HG03457 (cell line): Measurements from ENCODE around the gene UGCG.
"Not testable (repeated sequence)": the region's sequence is repeated elsewhere in the genome, so short reads cannot be mapped to it uniquely, and the experiment has no call there.

Experiments
- ATAC-seq: cut with Tn5 transposase; IDR thresholded peaks from one replicate; pipeline ENCODE4 v1.9.1; 2021; ENCODE audit warnings: moderate number of reproducible peaks; ENCODE audit not compliant: unreplicated experiment

Gene UGCG

DNA sequence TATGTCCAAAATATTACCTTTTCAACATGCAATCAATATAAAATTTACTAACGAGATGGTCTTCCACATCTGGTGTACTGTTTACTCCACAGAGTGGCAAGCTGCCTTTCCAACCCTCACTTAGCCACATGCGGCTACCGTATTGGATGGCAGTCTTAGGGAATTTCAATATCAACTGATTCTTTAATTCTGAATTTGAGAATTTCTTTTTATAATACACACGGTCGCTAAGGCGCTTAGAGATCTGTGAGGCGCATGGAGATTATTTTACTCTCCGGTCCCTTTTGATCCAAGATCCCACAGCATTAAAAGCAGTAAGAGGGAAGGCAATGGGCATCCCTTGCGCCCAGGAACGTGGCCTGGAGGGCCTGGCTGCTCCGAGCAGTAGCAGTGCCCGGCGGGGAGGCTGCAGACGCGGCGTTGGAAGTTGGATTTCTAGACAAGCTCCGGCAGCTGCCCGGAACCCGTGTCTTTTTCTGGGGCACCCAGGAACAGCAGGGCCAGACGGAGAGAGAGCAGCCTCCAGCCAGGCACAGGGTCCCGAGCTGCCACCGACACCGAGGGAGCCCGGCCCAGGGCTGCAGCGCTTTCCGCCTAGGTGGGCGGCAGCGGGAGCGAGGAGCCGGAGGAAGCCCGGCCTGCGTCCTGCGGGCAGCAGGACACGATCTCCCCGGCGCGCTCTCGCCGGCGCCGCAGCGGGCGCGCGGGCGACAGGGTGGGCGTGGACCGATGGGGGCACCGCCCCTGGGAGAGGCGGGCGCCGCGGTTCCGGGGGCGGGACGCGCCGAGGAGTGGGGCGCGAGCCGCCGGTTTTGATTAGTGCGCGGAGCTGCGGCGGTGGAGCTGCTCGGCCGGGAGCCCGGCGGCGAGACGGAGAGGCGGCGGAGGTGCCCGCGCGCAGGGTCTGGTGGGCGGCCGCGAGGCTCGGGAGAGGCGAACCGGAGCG, at the start of gene UGCG:
UGCG (plus strand) TSS at position 819 of the 946 bp plus-strand sequence. CDS start 402 bp downstream, outside the sequence.
- peak; percentile 75 for ATAC-seq

DNA sequence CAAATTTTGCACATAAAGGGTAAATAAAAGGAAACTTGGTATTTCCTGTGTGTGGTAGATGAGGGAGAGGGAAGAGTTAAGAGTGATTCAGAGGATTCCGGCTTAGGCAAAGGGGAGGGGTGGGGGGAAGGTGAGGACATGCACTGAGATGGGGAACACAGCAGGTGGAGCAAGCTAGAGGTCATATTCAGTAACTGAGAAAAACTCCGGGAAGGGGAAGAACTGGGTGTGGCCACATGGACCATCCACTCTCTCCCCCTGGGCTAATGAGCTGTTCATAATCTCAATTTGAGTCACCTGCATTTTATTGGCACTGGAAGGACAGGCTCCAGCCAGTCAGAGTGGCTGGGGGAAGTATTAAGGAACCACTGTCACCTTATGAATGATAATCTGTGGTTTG, 45.1 kb upstream of the UGCG start:
- ATAC-seq: no peak

DNA sequence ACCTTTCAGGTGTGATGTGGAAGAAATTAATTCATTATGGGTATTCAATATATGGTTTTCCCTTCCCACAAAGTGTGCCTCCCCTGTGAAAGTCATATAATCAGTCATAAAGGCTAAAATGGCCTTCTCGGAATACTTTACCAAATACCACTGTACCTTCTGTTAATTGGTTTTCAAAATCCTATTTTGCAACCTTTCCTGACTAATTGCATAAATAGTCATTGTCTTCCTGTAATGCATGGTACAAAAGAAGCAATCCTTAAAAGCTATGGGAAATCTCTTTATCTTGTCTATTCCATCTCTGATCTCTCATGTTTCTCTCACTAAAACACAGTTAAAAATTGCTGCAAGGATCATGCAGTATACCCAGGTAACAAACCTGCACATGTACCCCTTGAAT, 44.3 kb upstream of the UGCG start:
- no peak for ATAC-seq

DNA sequence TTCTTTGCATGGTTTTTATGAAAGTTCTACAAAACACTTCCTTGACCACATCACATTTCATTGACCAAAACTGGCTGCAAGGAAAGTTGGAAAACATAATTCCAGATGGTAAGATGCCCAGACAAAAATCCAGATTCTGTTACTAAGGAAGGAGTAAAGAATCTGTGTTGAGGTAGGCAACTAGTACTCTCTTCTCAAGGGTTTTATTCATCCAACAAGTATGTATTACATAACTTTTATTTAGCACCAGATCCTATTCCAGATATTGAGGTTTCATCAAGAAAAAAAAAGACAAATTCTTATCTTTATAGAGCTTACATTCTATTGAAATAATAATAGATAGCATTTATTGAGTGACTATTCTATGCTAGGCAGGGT, 43.2 kb upstream of the UGCG start:
- ATAC-seq: no peak

DNA sequence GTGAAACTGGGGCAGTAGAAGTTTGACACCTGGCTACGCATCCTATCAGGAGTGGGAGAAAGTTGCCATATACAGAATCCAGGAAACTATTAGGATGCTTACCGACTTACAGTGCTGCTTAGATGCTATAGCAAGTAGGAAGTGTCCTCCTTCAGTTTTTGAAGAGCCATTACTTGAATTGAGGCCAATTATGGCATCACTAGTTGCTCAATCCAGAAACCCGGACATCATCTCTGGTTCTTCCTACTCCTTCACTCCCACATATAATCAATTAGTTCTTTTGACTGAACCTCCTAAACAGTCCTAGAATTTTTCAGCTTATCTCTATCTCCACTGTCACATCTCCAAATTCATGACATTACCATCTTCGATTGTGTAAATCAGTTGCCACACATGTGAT, 41.8 kb upstream of the UGCG start:
- ATAC-seq: no peak

DNA sequence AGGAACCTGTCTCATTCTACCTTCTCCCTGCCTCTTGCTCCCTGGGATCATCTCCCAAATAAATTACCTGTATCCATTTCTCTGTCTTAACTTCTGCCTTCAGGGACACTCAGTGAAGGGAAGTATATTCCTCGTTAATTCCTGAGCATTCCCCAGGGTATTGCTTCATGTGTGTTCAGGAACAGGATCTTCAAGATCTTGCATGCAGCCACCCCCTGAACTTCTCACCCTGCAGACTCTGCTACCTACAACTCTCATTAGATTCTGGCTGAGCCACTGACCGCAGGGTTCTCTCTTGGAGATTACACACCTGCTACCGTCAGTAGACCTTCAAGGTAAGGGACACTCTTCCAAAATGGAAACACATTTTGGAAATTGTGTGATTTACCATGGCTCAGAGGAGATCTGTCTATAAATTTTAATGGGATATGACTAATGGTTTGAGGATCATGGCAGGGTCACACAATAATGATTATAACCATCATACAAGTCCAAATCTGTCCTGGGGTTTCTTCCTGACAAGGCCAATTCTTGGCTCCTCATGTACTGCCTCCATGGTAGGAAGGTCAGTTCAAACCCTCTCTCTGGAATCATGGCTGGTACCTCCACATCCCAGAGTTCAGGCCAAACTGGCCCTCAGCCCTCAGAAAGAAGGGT, 38.9 kb upstream of the UGCG start:
- ATAC-seq: no peak

DNA sequence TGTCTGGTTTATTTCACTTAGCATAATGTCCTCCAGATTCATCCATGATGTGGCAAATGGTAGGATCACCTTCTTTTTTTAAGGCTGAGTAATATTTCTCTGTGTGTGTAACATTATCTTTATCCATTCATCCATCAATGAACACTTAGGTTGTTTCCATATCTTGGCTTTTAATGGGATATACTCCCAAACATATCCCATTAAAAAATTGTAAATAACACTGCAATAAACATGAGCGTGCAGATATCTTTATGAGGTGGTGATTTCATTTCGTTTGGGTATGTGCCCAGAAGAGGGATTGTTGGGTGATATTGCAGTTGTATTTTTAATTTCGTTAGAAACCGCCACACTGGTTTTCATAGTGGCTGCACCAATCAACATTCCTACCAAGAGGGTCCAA, 36.2 kb upstream of the UGCG start:
- no peak for ATAC-seq

DNA sequence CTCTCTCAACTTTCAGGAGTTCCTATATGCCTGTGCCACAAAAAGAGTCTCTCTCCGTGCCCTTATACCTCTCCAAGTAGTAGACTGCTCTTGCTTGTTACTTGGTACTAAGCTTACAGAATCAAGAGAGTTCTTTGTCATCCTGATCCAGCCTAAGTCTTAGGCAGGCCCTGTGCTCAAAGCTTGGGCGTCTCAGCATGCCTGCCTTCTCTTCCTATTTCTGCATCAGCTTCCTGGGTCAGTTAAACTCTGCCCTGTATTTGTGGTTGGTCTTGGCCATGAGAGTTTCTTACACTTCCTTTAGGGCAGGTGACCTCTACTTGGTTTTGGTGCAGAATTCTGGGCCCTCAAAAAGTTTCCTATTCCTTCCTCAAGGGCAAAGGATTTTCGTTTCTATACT, 33.0 kb upstream of the UGCG start:
- ATAC-seq: no peak

DNA sequence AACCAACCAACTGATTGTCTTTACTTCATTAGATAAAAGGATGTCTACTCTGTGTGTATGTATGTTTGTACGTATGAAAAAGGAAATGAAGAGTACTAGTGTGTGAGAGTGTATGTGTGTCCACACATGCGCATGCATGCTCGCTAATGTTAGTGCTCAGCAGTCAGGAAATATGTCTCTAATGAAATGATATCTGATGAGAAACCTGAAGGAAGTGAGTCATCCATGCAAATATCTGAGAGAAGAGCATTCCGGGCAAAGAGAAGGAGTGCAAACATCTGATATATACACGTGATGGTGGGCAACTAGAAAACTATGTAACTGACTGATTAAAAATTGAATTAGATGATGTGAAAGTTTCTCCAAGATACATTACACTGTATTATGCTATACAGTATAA, 29.6 kb upstream of the UGCG start:
- ATAC-seq: no peak

DNA sequence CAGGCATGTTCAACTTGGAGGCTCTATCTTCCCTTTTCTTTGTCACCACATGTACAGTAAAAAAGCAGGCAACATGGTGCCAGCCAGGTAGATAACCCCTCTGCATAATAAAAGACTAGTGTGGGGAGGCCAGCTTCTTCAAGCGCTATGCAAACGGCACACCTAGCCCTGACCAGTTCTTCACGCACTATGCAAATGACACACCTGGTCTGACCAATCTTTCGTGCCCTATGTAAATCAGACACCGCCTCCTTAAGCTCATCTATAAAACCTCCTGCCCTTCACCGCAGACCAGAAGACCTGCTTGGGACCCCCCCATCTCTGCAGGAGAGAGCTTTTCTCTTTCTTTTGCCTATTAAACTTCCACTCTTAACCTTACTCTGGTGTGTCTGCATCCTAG, 28.1 kb upstream of the UGCG start:
- no peak for ATAC-seq

DNA sequence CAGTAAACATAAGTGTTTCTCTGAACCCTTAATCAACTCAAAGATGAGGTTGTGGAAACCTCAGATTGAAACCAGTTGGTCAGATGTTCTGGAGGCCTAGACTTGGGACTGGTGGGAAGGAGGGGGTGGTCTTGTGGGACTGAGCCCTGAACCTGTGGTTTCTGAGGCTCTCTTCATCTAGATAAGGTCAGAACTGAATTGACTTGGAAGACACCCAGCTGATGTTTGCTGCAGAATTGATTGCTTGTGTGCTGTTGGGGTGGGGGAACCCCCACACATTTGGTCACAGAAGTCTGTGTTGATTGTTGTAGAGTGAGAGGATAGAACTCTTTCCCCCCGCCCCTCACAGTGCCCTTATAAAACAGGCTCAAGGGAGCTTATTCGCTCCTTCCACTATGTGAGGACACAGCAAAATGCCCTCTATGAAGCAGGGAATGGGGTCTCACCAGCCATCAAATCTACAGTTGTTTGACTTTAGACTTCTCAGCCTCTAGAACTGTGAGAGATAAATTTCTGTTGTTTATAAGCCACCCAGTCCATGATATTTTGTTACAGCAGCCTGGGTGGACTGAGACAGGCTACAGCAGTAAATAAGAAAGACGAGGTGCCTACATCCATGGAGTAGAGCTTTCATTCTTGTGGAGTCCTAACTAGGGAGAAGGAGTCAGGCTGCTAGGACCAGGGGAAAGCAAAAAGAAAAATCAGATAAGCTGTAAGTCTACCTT, 25.7 kb upstream of the UGCG start:
- ATAC-seq: no peak

DNA sequence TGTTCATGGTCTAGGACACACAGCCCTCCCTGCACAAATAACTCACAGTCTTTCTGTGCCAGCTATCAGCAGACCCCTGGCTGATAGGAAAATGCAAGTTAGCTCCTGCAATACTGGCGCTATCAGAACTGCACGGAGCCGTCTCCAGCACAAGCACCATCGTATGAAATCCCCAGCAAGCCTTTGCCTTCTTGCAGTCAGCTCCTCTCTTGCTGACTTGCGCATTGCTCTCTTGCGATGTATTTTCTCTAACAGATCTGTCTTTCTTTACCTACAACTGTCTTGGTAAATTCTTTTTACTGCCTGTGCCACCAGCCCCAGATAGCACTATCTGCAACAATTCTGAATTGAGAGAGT, 25.1 kb upstream of the UGCG start:
- ATAC-seq: no peak

DNA sequence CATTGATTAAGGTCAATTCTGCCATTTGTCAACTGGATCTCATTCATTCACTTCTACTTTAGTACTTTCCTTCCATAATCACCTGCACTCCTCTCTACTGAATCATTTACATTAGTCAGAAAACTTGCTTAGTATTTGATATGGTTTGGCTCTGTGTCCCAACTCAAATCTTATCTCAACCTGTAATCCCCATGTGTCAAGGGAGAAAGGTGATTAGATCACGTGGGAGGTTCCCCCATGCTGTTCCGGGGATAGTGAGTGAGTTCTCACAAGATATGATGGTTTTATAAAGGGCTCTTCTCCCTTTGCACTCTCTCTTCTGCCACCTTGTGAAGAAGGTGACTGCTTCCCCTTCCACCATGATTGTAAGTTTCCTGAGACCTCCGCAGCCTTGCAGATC, 23.7 kb upstream of the UGCG start:
- no peak for ATAC-seq

DNA sequence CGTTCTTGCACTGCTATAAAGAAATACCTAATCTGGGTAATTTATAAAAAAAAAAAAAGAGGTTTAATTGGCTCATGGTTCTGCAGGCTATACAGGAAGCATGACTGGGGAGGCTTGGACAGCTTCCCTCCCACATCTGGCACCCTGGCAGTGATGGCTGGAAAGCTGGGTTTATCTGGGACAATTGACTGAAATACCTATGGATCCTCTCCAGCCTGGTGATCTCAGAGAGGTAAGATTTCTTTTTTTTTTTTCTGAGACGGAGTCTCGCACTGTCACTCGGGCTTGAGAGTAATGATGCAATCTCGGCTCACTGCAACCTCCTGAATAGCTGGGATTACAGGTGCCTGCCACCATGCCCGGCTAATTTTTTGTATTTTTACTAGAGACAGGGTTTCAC, 22.7 kb upstream of the UGCG start:
- no peak for ATAC-seq

DNA sequence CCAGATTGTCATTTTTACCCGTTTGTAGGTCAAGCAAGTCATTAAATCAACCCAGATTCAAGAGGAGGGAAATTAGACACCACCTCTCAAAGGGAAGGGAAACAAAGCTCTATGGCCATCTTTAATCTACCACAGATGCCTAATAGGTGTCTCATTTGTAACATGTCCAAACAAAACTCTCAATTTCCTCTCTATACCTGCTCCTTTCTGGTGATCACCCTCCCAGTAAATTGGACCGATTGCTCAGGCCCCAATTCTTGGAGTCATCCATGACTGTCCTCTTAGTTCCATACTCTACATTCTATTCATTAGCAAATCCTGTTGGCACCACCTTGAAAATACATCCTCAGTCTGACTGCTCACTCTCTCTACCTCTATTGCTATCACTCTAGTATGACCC, 22.1 kb upstream of the UGCG start:
- ATAC-seq: no peak

DNA sequence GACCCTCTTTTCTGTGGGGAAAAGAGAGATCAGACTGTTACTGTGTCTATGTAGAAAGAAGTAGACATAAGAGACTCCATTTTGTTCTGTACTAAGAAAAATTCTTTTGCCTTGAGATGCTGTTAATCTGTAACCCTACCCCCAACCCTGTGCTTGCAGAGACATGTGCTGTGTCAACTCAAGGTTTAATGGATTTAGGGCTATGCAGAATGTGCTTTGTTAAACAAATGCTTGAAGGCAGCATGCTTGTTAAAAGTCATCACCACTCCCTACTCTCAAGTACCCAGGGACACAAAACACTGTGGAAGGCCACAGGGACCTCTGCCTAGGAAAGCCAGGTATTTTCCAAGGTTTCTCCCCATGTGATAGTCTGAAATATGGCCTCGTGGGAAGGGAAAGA, 21.3 kb upstream of the UGCG start:
- not testable (repeated sequence) for ATAC-seq

DNA sequence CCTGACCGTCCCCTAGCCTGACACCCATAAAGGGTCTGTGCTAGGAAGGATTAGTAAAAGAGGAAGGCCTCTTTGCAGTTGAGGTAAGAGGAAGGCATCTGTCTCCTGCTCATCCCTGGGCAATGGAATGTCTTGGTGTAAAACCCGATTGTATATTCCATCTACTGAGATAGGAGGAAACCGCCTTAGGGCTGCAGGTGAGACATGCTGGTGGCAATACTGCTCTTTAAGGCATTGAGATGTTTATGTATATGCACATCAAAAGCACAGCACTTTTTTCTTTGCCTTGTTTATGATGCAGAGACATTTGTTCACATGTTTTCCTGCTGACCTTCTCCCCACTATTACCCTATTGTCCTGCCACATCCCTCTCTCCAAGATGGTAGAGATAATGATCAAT, 20.9 kb upstream of the UGCG start:
- ATAC-seq: not testable (repeated sequence)

DNA sequence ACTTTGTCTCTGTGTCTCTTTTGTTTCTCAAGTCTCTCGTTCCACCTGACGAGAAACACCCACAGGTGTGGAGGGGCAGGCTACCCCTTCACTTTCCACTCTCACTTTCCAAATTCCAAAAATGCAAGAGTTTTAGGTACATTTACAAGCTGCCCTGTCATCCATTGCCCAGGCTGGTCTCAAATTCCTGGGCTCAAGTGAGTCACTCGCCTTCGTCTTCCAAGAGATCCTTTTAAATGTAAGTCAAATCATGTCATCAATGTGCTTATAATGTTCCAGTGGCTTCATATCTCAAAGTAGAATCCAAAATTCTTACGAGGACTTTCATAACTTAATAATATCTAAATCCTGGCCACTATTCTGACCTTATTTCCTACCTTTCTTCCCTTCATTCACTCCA, 20.4 kb upstream of the UGCG start:
- no peak for ATAC-seq

DNA sequence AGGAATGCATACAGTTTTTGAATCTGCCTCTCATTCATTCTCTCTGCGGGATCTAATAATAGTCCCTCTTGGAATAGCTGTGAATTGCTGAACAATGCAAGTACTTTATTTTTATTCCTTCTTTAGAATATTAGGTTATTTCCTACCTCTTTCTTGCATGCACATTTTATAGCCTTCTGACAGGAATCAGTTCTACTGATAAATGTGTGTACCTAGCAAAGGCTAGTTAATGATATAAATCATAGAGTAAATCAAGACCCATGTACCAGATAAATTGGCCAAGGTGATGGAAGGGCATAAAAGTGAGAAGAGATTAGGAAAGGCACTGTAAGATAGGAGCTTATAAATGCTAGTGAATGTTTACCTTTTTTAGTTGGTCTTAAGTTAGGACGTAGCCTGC, 19.2 kb upstream of the UGCG start:
- no peak for ATAC-seq

DNA sequence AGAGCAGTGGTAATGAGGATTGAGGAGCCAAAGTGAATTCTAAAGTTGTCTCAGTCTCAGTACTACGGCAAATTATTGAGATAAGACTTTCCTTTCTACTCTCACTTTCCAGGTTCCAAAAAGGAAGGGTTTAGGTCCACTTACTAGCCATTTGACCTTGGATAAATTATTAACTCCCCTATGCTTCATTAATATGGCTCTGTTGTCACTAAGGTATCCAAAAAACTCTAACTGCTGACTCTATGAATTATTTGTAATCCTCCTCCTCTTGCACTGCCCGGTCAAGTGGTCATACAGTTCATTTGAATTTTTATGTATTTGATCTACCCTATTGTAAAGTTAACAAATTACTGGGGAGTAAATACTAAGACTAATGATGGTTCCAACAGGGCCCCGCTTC, 17.7 kb upstream of the UGCG start:
- ATAC-seq: no peak

DNA sequence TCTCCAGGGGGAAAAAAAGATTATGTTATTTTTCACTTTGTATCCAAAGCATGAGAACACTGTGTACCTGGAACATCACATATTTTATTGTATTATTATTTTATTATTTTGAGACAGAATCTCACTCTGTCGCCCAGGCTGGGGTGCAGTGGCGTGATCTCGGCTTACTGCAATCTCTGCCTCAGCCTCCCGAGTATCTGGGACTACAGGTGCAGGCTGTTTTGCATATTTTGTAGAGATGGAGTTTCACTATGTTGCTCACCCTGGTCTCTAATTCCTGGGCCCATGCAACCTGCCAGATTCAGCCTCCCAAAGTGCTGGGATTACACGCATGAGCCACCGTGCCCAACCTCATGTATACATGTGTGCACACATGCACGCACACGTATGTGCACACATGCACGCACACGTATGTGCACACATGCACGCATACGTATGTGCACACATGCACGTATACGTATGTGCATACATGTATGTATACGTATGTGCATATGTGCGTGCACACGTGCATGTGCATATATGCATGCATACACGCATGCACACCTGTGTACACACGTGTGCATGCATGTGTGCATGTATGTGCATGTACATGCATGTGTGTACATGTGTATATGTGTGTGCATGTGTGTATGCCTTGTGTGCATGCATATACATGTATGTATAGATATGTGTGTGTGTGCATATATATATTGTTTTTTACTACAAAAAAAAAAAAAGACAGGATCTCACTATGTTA, 9.5 kb upstream of the UGCG start:
- ATAC-seq: no peak
